ENCODE results near the gene OPCML. TPM values are rescaled to one million over a fixed set of nuclear protein-coding genes. Genes with fewer than 3 reads are reported as not detected.

OPCML gene
- total RNA-seq, 1 donor from 2014 or later, result 1.7 TPM

- H3K4me1 Mint-ChIP-seq (ENCODE audit: low read depth), result no peaks in the 10 kb centered on the region
- peaks cover 4% of the 10 kb centered on the region for H3K9me3 Mint-ChIP-seq (ENCODE audit: low read depth)
- H3K27ac Mint-ChIP-seq, result no peak overlapping the region
- no peaks in the 10 kb centered on the region for H3K36me3 Mint-ChIP-seq (ENCODE audit: insufficient read depth)
- no peak for DNase-seq (ENCODE audit: low spot score, unreplicated experiment)
- no peak overlapping the region for H3K4me3 Mint-ChIP-seq (ENCODE audit: low read depth)
- TF ChIP-seq CTCF (IDR thresholded peaks at IDR 0.05; ENCODE audit: unreplicated experiment), result no peak
- H3K27me3 Mint-ChIP-seq, result peaks cover 6% of the 10 kb centered on the region
Measured at GRCh38 chr11:133350045-133350444, 182.3 kb downstream of the OPCML start.

GRCh38 chr11:133347988-133348387, 184.3 kb downstream of the OPCML start:
- no peak for TF ChIP-seq CTCF (IDR thresholded peaks at IDR 0.05; ENCODE audit: unreplicated experiment)
- H3K4me3 Mint-ChIP-seq (ENCODE audit: low read depth), result no peak overlapping the region
- no peaks in the 10 kb centered on the region for H3K36me3 Mint-ChIP-seq (ENCODE audit: insufficient read depth)
- no peak for DNase-seq (ENCODE audit: low spot score, unreplicated experiment)
- no peak overlapping the region for H3K27ac Mint-ChIP-seq
- H3K4me1 Mint-ChIP-seq (ENCODE audit: low read depth), result no peaks in the 10 kb centered on the region
- H3K9me3 Mint-ChIP-seq (ENCODE audit: low read depth), result no peaks in the 10 kb centered on the region
- H3K27me3 Mint-ChIP-seq, result peaks cover 6% of the 10 kb centered on the region

GRCh38 chr11:133346137-133346536, 186.2 kb downstream of the OPCML start:
- no peak overlapping the region for H3K27ac Mint-ChIP-seq
- DNase-seq (ENCODE audit: low spot score, unreplicated experiment), result no peak
- no peak overlapping the region for H3K4me3 Mint-ChIP-seq (ENCODE audit: low read depth)
- H3K27me3 Mint-ChIP-seq, result peaks cover under 1% of the 10 kb centered on the region
- TF ChIP-seq CTCF (IDR thresholded peaks at IDR 0.05; ENCODE audit: unreplicated experiment), result no peak
- no peaks in the 10 kb centered on the region for H3K36me3 Mint-ChIP-seq (ENCODE audit: insufficient read depth)
- no peaks in the 10 kb centered on the region for H3K9me3 Mint-ChIP-seq (ENCODE audit: low read depth)
- H3K4me1 Mint-ChIP-seq (ENCODE audit: low read depth), result no peaks in the 10 kb centered on the region

- Mint-ChIP-seq H3K36me3 (ENCODE audit: insufficient read depth) (no peaks in the 10 kb centered on the region), H3K4me3 (ENCODE audit: low read depth) (no peak overlapping the region), H3K27me3 (peaks cover 3% of the 10 kb centered on the region), H3K9me3 (ENCODE audit: low read depth) (no peaks in the 10 kb centered on the region), H3K4me1 (ENCODE audit: low read depth) (no peaks in the 10 kb centered on the region), H3K27ac (no peak overlapping the region)
- DNase-seq (ENCODE audit: low spot score, unreplicated experiment), result no peak
- no peak for TF ChIP-seq CTCF (IDR thresholded peaks at IDR 0.05; ENCODE audit: unreplicated experiment)
Measured at GRCh38 chr11:133343951-133344350, 188.3 kb downstream of the OPCML start.

GRCh38 chr11:133339495-133340140, 192.7 kb downstream of the OPCML start:
- Mint-ChIP-seq H3K27me3 (peaks cover 3% of the 10 kb centered on the region), H3K27ac (no peak overlapping the region), H3K36me3 (ENCODE audit: insufficient read depth) (no peaks in the 10 kb centered on the region), H3K9me3 (ENCODE audit: low read depth) (no peaks in the 10 kb centered on the region), H3K4me3 (ENCODE audit: low read depth) (no peak overlapping the region), H3K4me1 (ENCODE audit: low read depth) (no peaks in the 10 kb centered on the region)
- DNase-seq (ENCODE audit: low spot score, unreplicated experiment), result no peak
- no peak for TF ChIP-seq CTCF (IDR thresholded peaks at IDR 0.05; ENCODE audit: unreplicated experiment)
